Measurements from ENCODE around the gene SPEM2.

The SPEM2 gene

GRCh38 chr17:7403977-7404736 is 21.3 kb upstream of the SPEM2 start, which contains the start of gene TMEM256:
Gene TMEM256, minus strand, starts transcription at chr17:7404097. Its CDS starts 13 bp downstream, at chr17:7404084.
- in situ Hi-C loops (cut with MboI; ENCODE audit: low sequenced_read_pairs): no loop called here

GRCh38 chr17:7404737-7405349 is 20.6 kb upstream of the SPEM2 start:
- in situ Hi-C loops (cut with MboI; ENCODE audit: low sequenced_read_pairs): no loop called here

GRCh38 chr17:7405350-7406234 is 19.8 kb upstream of the SPEM2 start:
- in situ Hi-C loops (cut with MboI; ENCODE audit: low sequenced_read_pairs): no loop called here

- in situ Hi-C loops (cut with MboI; ENCODE audit: low sequenced_read_pairs): no loop called here
Observed at GRCh38 chr17:7406235-7406825, 19.1 kb upstream of the SPEM2 start.

- in situ Hi-C loops (cut with MboI; ENCODE audit: low sequenced_read_pairs): no loop called here
Observed at GRCh38 chr17:7407082-7407481, 18.3 kb upstream of the SPEM2 start.

- in situ Hi-C loops (cut with MboI; ENCODE audit: low sequenced_read_pairs): no loop called here
Observed at GRCh38 chr17:7407485-7408251, 17.7 kb upstream of the SPEM2 start, which contains the start of gene NLGN2. Gene NLGN2, plus strand, starts transcription at chr17:7407845. Its CDS starts 411 bp downstream, at chr17:7408256.

- in situ Hi-C loops (cut with MboI; ENCODE audit: low sequenced_read_pairs): no loop called here
Observed at GRCh38 chr17:7408252-7408727, 17.1 kb upstream of the SPEM2 start.

GRCh38 chr17:7408863-7409262 is 16.6 kb upstream of the SPEM2 start:
- in situ Hi-C loops (cut with MboI; ENCODE audit: low sequenced_read_pairs): no loop called here

- in situ Hi-C loops (cut with MboI; ENCODE audit: low sequenced_read_pairs): no loop called here
Observed at GRCh38 chr17:7409716-7410115, 15.7 kb upstream of the SPEM2 start.

GRCh38 chr17:7410634-7411426 is 14.6 kb upstream of the SPEM2 start:
- in situ Hi-C loops (cut with MboI; ENCODE audit: low sequenced_read_pairs): no loop called here

- in situ Hi-C loops (cut with MboI; ENCODE audit: low sequenced_read_pairs): no loop called here
Observed at GRCh38 chr17:7411427-7411750, 14.0 kb upstream of the SPEM2 start.

- in situ Hi-C loops (cut with MboI; ENCODE audit: low sequenced_read_pairs): no loop called here
Observed at GRCh38 chr17:7413346-7413985, 11.9 kb upstream of the SPEM2 start.

- in situ Hi-C loops (cut with MboI; ENCODE audit: low sequenced_read_pairs): no loop called here
Observed at GRCh38 chr17:7414837-7415236, 10.6 kb upstream of the SPEM2 start.

GRCh38 chr17:7415784-7416183 is 9.6 kb upstream of the SPEM2 start:
- in situ Hi-C loops (cut with MboI; ENCODE audit: low sequenced_read_pairs): no loop called here

- in situ Hi-C loops (cut with MboI; ENCODE audit: low sequenced_read_pairs): no loop called here
Observed at GRCh38 chr17:7416323-7416722, 9.1 kb upstream of the SPEM2 start.

GRCh38 chr17:7417056-7417655 is 8.3 kb upstream of the SPEM2 start:
- in situ Hi-C loops (cut with MboI; ENCODE audit: low sequenced_read_pairs): no loop called here

- in situ Hi-C loops (cut with MboI; ENCODE audit: low sequenced_read_pairs): no loop called here
Observed at GRCh38 chr17:7418472-7419152, 6.8 kb upstream of the SPEM2 start.

All from hTERT RPE-1 (cell line).